ENCODE measurements around the gene MAN2B1. TPM values are rescaled to one million over a fixed set of nuclear protein-coding genes. Genes with fewer than 3 reads are reported as not detected.
"Not testable (repeated sequence)": the region's sequence is repeated elsewhere in the genome, so short reads cannot be mapped to it uniquely, and the experiment has no call there.

MAN2B1 gene
- total RNA-seq, 1 donor from 2014 or later = 10.6 TPM

DNA sequence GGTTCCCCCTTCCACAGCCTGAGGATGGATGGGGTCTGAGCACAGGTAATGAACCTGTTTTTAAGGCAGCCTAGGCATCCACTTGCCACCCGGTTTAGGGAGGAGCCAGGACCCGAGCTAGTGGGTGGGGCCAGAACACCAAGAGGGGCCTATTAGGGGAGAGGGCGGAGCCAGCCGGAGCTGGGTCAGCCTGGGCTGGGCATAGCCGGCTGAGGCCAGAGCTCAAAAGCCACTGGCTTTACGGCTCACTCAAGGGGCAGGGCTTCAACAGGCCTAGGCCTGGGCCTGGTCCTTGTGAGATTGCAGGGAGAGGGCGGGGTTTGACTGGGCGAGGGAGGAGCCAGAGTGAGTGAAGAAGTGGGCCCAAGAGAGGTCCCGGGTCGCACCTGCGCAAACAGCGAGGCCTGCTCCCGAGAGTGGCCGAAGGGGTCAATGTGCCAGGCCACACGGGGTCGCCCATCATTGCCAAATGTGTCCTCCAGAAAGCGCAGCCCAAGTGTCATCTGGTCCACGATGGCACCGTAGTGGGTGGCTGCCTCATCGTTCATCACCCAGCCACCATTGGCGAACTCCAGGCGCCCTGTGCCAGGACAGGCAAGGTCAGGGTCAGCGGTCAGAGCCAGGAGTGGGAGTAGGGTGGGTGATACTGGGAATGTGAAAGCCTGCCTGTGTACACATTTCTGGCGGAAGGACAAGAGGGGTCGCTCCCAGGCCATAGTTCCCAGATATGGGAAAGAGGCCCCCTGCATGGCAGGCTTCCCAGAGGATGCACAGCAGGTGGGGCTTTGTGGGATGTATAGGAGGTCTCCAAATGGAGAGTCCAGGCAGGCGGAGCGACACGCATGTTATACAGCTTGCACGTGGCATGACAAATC lies 1.9 kb downstream of the MAN2B1 start:
- FAIRE-seq (no peak), DNase-seq (ENCODE audit: low spot score in 2 of 2) (no peak)

GRCh38 chr19:12660980-12661379 lies 5.6 kb downstream of the MAN2B1 start:
- FAIRE-seq = no peak
- DNase-seq (ENCODE audit: low spot score in 2 of 2) = no peak

- FAIRE-seq (no peak), DNase-seq (ENCODE audit: low spot score in 2 of 2) (no peak)
Observed at GRCh38 chr19:12657966-12658365, 8.6 kb downstream of the MAN2B1 start.

DNA sequence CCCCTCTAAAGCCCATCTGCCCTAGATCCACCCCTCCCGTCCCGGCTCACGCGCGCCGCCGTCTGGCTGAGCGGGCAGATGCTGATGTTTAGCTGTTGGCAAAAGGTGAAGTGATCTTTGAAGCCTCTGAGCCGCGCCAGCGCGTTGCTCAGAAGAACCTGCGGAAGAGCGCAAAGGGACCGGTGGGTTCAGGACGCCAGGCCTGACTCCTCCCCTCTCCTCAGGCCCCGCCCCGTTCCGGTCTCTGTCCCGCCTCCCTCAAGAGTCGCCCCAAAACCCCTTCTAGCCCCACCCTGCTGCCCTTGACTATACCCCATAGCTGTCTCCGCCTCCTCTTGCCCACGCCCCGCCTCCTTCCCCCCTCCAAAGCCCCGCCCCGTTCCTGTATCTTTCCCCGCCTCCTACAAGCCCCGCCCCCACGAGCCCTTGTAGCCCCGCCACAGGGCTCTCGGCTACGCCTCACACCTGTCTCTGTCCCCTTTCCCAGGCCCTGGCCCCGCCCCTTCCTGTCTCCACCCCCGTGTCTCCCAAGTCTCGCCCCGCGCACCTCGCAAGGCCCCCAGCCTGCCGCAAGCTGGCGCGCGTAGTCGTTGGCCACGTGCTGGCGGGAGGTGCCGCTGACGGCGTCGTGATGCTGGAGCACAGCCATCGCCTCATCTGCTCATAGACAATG lies 9.5 kb downstream of the MAN2B1 start:
- DNase-seq (ENCODE audit: low spot score in 2 of 2) (no peak), FAIRE-seq (no peak)

- DNase-seq (ENCODE audit: low spot score in 2 of 2) (no peak), FAIRE-seq (no peak)
Observed at GRCh38 chr19:12655546-12655945, 11.0 kb downstream of the MAN2B1 start.

GRCh38 chr19:12652219-12652618 lies 14.3 kb downstream of the MAN2B1 start:
- FAIRE-seq = no peak
- no peak for DNase-seq (ENCODE audit: low spot score in 2 of 2)

DNA sequence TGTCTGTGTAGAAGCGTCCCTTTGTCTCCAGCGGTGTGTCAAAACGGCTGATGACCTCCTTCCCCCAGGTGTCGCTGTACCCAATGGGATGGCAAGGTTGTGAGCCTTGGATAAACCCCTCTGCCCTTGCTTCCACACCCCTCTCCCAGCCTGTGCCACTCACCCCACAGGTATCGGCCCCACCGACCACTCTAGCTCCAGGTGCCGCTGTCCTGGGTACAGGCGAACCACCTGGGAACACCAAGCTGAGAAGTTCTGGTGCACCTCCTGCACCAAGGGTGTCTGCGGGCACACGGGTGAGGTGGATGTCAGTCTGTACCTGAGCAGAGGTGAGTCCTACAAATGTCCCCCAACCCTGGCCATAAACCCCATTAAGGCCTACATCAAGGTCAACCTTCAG lies 16.6 kb downstream of the MAN2B1 start:
- DNase-seq (ENCODE audit: low spot score in 2 of 2) (no peak), FAIRE-seq (no peak)

GRCh38 chr19:12648088-12648487 lies 18.5 kb downstream of the MAN2B1 start:
- DNase-seq (ENCODE audit: low spot score in 2 of 2) (peak; percentile 28 to 52), FAIRE-seq (no peak)

DNA sequence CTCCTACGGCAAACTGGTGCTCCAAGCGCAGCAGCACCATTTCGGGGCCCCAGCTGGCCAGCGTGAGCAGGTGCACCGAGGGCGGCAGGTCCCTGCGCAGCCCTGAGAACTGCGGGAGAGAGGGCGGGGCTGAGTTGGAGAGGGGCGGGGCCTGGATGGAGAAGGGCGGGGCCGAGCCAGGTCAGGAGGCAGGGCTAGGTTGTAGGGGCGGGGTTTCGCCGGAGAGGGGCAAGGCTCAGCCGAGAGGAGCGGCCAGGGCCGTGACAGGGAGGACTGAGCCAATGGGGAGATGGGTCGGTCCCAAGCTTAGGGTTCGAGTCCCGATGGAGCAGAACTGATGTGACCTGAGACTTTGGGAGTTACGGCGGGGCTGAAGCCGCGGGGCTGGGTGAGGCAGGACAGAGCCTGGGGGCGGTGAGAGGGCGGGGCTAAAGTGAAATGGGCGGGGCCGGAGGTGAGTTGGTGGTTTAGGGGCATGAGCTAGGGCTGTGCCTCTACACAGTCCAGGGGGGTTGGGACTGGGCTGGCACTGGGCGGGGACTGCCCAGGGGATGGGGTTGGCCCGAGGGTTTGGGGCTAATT lies 19.0 kb downstream of the MAN2B1 start:
- peak; percentile 26 to 69 for DNase-seq (ENCODE audit: low spot score in 2 of 2)
- FAIRE-seq = no peak

DNA sequence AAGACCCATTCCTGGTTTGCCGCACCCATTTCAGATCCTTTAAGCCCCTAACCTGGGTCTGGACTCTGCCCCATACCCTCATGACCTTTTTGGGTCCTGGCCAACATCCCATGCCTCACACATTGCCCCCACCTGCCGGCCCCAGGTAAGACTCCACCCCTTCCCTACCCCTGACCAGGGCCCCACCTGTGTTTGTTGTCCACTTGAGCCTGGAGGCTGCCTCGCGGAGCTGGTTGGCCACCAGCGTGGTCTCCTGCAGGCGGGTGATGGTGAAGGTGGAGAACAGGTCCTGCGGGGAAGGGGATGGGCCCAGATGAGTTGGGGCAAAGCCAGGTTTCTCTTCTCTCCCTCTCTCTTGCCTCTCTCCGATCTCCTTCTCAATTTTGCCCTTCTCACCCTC lies 19.5 kb downstream of the MAN2B1 start:
- no peak for FAIRE-seq

GRCh38 chr19:12646551-12646950 lies 20.0 kb downstream of the MAN2B1 start:
- DNase-seq (ENCODE audit: low spot score in 2 of 2) (peak; percentile 11 to 16), FAIRE-seq (no peak)

More for the DNA sequence above, 19.5 kb downstream of the MAN2B1 start:
- peak in 1 of 2 donors; percentile 12 for DNase-seq (ENCODE audit: low spot score in 2 of 2)

- not testable (repeated sequence) for DNase-seq (ENCODE audit: low spot score in 2 of 2); FAIRE-seq
Observed at GRCh38 chr19:12643716-12644115, 22.8 kb downstream of the MAN2B1 start.

DNA sequence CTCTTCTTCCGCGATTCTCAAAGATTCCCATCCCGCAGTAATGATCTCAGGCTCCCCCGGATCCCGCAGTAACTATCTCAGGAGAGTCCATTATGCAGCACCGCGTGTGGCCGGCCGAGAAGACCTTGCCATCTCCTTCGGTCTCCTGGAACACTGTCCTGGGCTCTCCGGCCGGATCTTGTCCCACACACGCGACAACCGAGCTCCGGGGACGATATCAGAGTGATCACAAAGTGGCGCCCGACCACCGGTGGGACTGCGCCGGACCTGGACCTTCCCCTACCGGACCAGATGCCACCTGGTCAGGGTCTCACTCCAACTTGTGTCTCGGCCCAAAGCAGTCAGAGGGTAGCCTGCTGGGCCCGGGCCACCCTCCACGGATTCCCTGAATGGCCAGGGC lies 24.0 kb downstream of the MAN2B1 start:
- DNase-seq (ENCODE audit: low spot score in 2 of 2) (no peak), FAIRE-seq (no peak)

GRCh38 chr19:12641456-12641855 lies 25.1 kb downstream of the MAN2B1 start:
- no peak for FAIRE-seq
- no peak for DNase-seq (ENCODE audit: low spot score in 2 of 2)

DNA sequence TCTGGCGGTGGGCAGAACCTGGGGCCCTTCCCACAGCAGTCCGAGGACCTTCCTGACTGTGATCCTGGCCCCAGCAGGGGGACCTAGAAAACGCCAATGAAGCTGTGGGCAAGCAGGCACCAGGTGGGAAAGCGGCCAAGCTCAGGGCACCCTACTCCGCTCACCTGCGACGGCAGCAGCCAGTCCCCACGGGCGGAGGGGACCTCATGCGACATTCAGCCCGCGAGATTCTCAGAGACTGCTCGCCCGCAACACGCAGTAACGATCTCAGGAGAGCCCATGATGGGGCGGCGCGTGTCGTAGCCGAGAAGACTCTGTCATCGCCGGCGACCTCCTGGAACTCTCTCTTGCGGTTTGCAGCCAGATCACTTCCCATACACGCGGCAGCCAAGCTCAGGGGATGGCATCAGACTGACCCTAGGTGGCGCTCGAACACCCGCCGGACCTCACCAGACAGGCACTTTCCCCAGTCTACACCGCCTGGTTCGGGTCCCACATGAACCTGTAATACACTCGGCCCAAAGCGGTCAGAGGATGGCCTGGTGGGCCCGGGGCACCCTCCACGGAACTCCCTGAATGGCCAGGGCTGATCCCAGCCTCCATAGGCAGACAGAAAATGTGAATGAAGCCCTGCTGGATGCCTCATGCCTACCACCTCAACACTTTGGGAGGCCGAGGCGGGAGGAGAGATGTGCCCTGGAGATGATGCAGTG lies 26.5 kb downstream of the MAN2B1 start:
- FAIRE-seq = no peak
- peak; percentile 71 to 93 for DNase-seq (ENCODE audit: low spot score in 2 of 2)

DNA sequence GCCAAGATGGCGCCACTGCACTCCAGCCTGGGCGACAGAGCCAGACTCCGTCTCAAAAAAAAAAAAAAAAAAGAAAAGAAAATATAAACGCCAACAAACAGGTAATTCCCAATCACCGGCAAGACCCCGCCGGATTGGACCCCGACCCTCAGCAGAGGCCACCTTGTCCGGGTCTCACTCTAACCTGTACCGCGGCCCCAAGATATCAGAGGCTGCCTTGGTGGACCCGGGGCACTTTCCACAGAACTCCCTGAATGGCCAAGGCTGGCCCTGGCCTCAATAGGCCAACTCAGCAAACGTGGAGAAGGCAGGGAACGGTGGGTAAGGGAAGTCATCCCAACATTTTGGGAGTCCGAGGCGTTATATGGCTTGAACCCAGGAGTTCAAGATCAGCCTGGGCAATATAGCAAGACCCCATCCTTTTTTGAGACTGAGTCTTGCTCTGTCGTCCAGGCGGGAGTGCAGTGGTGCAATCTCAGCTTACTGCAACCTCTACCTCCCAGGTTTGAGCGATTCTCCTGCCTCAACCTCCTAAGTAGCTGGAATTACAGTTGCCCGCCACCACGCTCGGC lies 27.8 kb downstream of the MAN2B1 start:
- DNase-seq (ENCODE audit: low spot score in 2 of 2) (no peak), FAIRE-seq (no peak)

DNA sequence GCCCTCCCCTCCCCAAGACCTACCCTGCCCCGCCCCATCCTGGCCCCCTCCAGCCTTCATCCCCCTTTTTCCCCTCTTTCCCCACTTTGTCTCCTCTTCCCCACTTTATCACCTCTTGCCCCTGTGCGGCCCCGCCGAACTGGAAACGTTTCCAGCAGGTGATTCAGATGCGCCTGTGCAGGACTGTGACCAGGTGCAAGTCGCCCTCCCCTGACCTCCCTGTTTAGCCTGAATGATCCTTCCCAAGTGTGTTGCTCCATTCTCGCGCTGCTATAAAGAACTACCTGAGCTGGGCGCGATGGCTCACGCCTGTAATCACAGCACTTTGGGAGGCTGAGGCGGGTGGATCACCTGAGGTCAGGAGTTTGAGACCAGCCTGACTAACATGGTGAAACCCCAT lies 29.9 kb downstream of the MAN2B1 start:
- DNase-seq (ENCODE audit: low spot score in 2 of 2) (no peak), FAIRE-seq (no peak)

DNA sequence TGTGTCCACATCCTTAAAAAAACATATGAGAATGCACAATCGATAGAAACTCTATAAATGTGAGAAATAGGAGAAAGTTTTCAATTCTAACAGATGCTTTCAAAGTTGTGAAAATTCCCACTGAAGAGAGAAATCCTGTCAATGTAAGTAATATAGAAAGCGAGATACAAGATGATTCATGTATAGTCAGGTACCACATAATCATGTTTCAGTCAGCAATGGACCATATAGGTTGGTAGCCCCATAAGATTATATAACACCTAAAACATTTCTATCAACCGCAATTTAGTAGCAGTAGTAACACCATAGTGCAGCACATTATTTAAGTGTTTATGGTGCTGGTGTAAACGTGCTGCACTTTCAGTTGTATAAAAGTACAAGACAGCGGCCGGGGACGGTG lies 37.3 kb downstream of the MAN2B1 start:
- no peak for FAIRE-seq
- DNase-seq (ENCODE audit: low spot score in 2 of 2) = no peak

GRCh38 chr19:12628040-12629022 lies 38.2 kb downstream of the MAN2B1 start:
- FAIRE-seq (no peak), DNase-seq (ENCODE audit: low spot score in 2 of 2) (no peak)

All from frontal cortex (tissue), 4 donors.